K562 (cell line): ENCODE measurements around the gene SIM2.

Experiments used
- CREB1 ChIP-seq, 2 experiments: sonication (generic) in 1 of 2; formaldehyde crosslinking in 1 of 2; IDR thresholded peaks; 2 replicates each; pipeline versions ENCODE4 v1.6.1 to v1.8.0; 2012 to 2022; ENCODE audit warnings: inconsistent platforms in 1 of 2, mild to moderate bottlenecking in 1 of 2, missing genetic modification reagents in 1 of 2, moderate library complexity in 1 of 2
- EGR1 ChIP-seq: fragments of 450-650 bp; conservative IDR thresholded peaks from 2 replicates; pipeline ENCODE4 v1.6.1; 2017; ENCODE audit warnings: mild to moderate bottlenecking
- GATA2 ChIP-seq: sonication (generic); formaldehyde crosslinking; IDR thresholded peaks from 2 replicates; pipeline ENCODE4 v1.4.0; 2020; ENCODE audit warnings: mild to moderate bottlenecking, missing genetic modification reagents
- LCOR ChIP-seq: sonication (generic); formaldehyde crosslinking; IDR thresholded peaks from 2 replicates; pipeline ENCODE4 v1.8.0; 2022; ENCODE audit warnings: mild to moderate bottlenecking, missing genetic modification reagents
- SP2 ChIP-seq: IDR thresholded peaks from 2 replicates; pipeline ENCODE4 v1.6.1; 2011; ENCODE audit warnings: mild to moderate bottlenecking, low read depth, low read length, moderate library complexity; ENCODE audit not compliant: poor library complexity, severe bottlenecking; ENCODE audit errors: extremely low read depth
- STAG1 ChIP-seq: sonication (generic); formaldehyde crosslinking; IDR thresholded peaks from 2 replicates; pipeline ENCODE4 v1.5.0; 2020; ENCODE audit warnings: missing genetic modification reagents, borderline replicate concordance
- TF ChIP-seq, protein P1 (sequence below), 3 experiments: IDR thresholded peaks in 2 of 3; conservative IDR thresholded peaks in 1 of 3; 2 replicates each; pipeline ENCODE4 v1.5.1; 2011 to 2012; ENCODE audit warnings: low read length in 3 of 3, mild to moderate bottlenecking in 3 of 3, control low read depth in 2 of 3, improper control_type of control experiment in 1 of 3, inconsistent platforms in 1 of 3, low read depth in 1 of 3, mixed read lengths in 1 of 3, moderate library complexity in 1 of 3; ENCODE audit not compliant: insufficient read depth in 2 of 3
- TF ChIP-seq, protein P2 (sequence below): IDR thresholded peaks from 3 replicates; pipeline ENCODE4 v1.6.1; 2011; ENCODE audit warnings: borderline replicate concordance, mild to moderate bottlenecking; ENCODE audit not compliant: insufficient read length, insufficient read depth
- TF ChIP-seq, protein P3 (sequence below): fragments of 250-450 bp; sonication (Bioruptor Pico); IDR thresholded peaks from 2 replicates; pipeline ENCODE4 v1.8.0; 2021; ENCODE audit warnings: mild to moderate bottlenecking, moderate library complexity
- TF ChIP-seq, protein P4 (sequence below), 2 experiments: fragments of 450-650 bp; IDR thresholded peaks; 2 replicates each; pipeline ENCODE4 v1.6.1; 2016; ENCODE audit warnings: mild to moderate bottlenecking in 2 of 2, borderline replicate concordance in 1 of 2, low read depth in 1 of 2, moderate library complexity in 1 of 2

DNA sequence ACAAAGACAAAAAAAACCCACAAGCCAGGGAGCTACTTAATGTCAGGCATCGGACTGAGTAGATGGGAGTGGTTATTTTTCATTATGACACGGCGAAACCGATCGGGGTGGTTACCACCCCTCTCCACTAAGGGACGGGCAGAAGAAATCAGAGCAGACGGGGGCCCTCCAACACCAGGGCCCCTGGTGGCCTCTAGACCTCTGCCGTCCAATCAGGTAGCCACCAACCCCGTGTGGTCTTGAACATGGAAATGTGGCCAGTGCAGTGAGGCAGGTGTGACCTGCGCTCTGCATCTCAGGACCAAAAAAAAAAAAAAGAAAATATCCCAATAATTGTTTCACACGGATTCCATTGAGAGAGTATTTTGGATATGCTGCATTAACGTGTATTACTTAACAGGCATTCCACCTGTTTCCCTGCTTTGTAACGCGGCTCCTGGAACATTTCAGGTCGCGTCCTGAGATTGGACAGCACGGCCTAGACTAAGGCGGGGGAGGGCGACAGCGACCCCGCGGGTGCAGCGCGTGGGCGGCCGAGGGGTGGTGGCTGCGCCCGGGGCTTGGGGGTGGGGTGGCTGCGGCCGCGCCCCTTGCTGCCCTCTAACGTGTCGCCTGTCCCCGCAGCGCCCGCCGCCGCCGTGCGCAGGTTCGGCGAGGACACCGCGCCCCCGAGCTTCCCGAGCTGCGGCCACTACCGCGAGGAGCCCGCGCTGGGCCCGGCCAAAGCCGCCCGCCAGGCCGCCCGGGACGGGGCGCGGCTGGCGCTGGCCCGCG, 48.3 kb downstream of the SIM2 start:
- TF ChIP-seq GATA2 (CRISPR knock-in tag) (no peak), STAG1 (CRISPR knock-in tag) (no peak), SP2 (no peak), EGR1 (peak; percentile 63), CREB1 (IDR thresholded peaks at IDR 0.05) (no peak), CREB1 (CRISPR knock-in tag; IDR thresholded peaks at IDR 0.05) (no peak), LCOR (no peak)
- TF ChIP-seq, protein P1, sequence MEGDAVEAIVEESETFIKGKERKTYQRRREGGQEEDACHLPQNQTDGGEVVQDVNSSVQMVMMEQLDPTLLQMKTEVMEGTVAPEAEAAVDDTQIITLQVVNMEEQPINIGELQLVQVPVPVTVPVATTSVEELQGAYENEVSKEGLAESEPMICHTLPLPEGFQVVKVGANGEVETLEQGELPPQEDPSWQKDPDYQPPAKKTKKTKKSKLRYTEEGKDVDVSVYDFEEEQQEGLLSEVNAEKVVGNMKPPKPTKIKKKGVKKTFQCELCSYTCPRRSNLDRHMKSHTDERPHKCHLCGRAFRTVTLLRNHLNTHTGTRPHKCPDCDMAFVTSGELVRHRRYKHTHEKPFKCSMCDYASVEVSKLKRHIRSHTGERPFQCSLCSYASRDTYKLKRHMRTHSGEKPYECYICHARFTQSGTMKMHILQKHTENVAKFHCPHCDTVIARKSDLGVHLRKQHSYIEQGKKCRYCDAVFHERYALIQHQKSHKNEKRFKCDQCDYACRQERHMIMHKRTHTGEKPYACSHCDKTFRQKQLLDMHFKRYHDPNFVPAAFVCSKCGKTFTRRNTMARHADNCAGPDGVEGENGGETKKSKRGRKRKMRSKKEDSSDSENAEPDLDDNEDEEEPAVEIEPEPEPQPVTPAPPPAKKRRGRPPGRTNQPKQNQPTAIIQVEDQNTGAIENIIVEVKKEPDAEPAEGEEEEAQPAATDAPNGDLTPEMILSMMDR (IDR thresholded peaks at IDR 0.05 in 2 of 3, conservative IDR thresholded peaks at IDR 0.05 in 1 of 3; ENCODE audit: insufficient read depth in 2 of 3, low read depth in 1 of 3, low read length in 3 of 3): 0 out of 6 replicates have a peak, but pooled peaks of 1 of the 3 experiments have one; percentile 9
- TF ChIP-seq, protein P2, sequence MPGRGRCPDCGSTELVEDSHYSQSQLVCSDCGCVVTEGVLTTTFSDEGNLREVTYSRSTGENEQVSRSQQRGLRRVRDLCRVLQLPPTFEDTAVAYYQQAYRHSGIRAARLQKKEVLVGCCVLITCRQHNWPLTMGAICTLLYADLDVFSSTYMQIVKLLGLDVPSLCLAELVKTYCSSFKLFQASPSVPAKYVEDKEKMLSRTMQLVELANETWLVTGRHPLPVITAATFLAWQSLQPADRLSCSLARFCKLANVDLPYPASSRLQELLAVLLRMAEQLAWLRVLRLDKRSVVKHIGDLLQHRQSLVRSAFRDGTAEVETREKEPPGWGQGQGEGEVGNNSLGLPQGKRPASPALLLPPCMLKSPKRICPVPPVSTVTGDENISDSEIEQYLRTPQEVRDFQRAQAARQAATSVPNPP: no peak
- TF ChIP-seq, protein P3, sequence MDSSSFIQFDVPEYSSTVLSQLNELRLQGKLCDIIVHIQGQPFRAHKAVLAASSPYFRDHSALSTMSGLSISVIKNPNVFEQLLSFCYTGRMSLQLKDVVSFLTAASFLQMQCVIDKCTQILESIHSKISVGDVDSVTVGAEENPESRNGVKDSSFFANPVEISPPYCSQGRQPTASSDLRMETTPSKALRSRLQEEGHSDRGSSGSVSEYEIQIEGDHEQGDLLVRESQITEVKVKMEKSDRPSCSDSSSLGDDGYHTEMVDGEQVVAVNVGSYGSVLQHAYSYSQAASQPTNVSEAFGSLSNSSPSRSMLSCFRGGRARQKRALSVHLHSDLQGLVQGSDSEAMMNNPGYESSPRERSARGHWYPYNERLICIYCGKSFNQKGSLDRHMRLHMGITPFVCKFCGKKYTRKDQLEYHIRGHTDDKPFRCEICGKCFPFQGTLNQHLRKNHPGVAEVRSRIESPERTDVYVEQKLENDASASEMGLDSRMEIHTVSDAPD (CRISPR knock-in tag): no peak
- TF ChIP-seq, protein P4, sequence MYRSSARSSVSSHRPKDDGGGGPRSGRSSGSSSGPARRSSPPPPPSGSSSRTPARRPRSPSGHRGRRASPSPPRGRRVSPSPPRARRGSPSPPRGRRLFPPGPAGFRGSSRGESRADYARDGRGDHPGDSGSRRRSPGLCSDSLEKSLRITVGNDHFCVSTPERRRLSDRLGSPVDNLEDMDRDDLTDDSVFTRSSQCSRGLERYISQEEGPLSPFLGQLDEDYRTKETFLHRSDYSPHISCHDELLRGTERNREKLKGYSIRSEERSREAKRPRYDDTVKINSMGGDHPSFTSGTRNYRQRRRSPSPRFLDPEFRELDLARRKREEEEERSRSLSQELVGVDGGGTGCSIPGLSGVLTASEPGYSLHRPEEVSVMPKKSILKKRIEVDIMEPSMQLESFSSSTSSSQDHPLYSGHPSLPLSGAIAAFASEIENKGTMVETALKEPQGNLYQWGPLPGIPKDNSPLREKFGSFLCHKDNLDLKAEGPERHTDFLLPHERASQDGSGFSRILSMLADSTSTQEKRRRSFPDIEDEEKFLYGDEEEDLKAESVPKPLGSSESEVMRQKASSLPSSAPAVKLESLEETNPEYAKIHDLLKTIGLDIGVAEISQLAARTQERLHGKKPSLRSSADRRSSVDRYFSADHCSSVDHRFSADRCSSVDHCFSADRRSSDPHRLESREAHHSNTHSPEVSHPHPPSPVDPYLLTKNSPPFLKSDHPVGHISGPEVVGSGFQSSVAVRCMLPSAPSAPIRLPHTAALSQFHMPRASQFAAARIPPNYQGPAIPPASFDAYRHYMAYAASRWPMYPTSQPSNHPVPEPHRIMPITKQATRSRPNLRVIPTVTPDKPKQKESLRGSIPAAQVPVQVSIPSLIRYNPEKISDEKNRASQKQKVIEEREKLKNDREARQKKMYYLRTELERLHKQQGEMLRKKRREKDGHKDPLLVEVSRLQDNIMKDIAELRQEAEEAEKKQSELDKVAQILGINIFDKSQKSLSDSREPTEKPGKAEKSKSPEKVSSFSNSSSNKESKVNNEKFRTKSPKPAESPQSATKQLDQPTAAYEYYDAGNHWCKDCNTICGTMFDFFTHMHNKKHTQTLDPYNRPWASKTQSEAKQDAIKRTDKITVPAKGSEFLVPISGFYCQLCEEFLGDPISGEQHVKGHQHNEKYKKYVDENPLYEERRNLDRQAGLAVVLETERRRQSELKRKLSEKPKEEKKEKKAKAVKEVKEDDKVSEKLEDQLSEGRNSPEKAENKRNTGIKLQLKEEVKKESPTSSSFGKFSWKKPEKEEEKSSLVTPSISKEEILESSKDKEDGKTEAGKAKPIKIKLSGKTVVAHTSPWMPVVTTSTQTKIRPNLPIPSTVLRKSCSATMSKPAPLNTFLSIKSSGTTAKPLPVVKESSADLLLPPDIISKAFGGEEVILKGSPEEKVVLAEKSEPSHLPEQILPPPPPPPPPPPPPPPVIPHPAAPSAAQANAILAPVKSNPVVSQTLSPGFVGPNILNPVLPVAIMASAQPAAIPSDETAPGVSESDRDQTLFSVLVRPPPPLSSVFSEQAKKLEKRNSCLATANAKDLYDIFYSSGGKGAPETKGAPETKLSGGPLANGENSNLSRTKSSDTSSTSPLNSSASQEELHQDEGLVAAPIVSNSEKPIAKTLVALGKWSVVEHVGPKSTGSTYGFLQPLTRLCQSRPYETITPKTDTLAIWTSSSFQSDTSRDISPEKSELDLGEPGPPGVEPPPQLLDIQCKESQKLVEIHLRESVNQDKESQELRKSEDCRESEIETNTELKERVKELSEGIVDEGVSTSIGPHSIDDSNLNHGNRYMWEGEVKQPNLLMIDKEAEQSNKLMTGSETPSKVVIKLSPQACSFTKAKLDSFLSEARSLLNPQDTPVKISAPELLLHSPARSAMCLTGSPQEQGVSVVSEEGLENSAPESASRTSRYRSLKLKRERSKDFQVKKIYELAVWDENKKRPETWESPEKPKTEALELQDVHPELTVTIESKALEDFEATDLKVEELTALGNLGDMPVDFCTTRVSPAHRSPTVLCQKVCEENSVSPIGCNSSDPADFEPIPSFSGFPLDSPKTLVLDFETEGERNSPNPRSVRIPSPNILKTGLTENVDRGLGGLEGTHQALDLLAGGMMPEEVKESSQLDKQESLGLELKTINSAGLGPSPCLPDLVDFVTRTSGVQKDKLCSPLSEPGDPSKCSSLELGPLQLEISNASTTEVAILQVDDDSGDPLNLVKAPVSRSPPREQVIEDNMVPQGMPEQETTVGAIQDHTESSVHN (IDR thresholded peaks at IDR 0.05; ENCODE audit: borderline replicate concordance in 1 of 2, low read depth in 1 of 2): no peak
